Testis (tissue), 2 donors: Measurements from ENCODE around the gene CDH13.

Source experiments
- POLR2A ChIP-seq: fragments of 450-650 bp; IDR thresholded peaks from one replicate; pipeline ENCODE4 v1.6.1; 2017; ENCODE audit warnings: antibody characterized with exemption, mild to moderate bottlenecking, moderate library complexity
- TF ChIP-seq, protein P1 (sequence below), 3 experiments: fragments of 450-650 bp in 2 of 3; fragments of 200-600 bp in 1 of 3; sonication (generic) in 1 of 3; IDR thresholded peaks; one replicate each; pipeline ENCODE4 v1.5.1; 2016 to 2019; ENCODE audit warnings: antibody characterized with exemption in 3 of 3, mild to moderate bottlenecking in 2 of 3, moderate library complexity in 1 of 3

DNA sequence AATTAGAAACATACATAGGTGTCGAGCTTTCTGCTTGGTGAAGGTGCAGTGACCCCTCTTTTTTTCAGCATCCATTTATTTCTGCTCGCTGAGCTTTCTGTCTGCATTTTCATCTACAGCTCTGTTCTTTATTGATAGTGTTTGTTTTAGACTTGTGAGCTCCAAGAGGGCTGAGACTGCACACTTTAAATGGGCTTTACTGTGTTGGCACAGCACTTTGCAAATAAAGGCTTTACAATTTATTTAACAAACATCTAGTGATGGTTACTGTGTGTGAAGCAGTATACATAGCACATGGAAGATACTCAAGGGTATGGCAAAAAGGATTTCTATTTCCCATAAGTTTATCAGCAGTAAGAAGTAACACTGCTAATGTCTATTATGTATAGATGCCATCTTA, 617.3 kb downstream of the CDH13 start:
- TF ChIP-seq, protein P1, sequence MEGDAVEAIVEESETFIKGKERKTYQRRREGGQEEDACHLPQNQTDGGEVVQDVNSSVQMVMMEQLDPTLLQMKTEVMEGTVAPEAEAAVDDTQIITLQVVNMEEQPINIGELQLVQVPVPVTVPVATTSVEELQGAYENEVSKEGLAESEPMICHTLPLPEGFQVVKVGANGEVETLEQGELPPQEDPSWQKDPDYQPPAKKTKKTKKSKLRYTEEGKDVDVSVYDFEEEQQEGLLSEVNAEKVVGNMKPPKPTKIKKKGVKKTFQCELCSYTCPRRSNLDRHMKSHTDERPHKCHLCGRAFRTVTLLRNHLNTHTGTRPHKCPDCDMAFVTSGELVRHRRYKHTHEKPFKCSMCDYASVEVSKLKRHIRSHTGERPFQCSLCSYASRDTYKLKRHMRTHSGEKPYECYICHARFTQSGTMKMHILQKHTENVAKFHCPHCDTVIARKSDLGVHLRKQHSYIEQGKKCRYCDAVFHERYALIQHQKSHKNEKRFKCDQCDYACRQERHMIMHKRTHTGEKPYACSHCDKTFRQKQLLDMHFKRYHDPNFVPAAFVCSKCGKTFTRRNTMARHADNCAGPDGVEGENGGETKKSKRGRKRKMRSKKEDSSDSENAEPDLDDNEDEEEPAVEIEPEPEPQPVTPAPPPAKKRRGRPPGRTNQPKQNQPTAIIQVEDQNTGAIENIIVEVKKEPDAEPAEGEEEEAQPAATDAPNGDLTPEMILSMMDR (IDR thresholded peaks at IDR 0.05), result no peak
- TF ChIP-seq POLR2A, result no peak
